GM12873 (cell line): ENCODE results near the gene TUBA8.

Experiments used
- TF ChIP-seq, protein P1 (sequence below): IDR thresholded peaks from 2 replicates; pipeline ENCODE4 v1.5.1; 2012; ENCODE audit warnings: low read depth, mild to moderate bottlenecking, moderate library complexity, low read length, control low read depth; ENCODE audit not compliant: insufficient read depth; ENCODE audit errors: missing control alignments

Gene TUBA8

DNA sequence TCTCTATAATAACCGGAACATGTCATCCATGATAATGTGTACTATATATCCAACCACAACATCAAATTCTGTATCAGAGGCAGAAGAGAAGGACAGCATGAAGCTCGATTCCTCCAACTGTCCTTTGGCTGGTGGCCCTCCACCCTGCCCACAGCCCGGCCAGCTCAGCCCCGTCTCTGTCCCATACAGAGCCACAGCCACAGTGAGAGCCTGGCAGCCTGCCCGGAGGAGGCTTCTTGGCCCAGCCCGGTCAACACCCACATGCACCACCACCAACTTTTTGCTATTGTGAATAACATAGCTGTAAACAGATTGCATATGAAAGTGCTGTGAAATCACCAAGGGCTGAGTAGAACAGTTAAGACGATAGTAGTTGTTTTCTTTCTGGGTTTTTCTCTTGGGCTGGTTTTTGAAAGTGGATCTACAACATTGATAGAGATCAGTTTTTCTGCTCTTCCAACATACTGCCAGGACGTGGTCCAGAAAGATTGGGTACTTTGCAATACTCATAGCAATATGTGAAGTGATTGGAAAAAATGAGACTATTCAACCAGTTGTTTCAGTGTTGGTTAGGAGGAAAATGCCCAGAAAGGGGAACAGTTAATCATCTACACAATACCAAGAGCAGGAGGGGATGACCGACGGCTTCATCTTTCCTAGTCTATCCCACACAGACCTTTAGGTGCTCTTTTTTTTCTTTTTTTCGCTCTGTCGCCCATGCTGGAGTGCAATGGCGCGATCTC is 6.9 kb upstream of the TUBA8 start:
- TF ChIP-seq, protein P1, sequence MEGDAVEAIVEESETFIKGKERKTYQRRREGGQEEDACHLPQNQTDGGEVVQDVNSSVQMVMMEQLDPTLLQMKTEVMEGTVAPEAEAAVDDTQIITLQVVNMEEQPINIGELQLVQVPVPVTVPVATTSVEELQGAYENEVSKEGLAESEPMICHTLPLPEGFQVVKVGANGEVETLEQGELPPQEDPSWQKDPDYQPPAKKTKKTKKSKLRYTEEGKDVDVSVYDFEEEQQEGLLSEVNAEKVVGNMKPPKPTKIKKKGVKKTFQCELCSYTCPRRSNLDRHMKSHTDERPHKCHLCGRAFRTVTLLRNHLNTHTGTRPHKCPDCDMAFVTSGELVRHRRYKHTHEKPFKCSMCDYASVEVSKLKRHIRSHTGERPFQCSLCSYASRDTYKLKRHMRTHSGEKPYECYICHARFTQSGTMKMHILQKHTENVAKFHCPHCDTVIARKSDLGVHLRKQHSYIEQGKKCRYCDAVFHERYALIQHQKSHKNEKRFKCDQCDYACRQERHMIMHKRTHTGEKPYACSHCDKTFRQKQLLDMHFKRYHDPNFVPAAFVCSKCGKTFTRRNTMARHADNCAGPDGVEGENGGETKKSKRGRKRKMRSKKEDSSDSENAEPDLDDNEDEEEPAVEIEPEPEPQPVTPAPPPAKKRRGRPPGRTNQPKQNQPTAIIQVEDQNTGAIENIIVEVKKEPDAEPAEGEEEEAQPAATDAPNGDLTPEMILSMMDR, result no peak

DNA sequence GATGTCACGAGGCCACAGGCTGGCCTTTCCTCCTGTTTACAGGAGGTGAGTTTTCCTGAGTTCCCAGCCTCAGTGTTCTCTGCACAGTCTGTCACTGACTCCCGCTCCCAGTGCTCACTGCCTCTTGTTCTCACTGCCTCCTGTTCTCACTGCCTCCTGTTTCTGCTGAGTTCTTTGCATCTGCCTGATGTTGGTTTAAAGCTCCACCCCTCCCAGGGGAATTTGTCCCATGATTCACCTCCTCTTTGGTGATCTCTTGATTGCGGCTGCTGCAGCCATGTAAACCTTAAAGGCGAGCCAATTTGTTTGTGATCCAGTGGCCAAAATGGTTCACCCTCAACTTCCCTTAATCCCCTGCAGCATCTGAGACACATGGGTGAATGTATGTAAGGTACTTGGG is 6.0 kb upstream of the TUBA8 start:
- TF ChIP-seq, protein P1, result no peak

DNA sequence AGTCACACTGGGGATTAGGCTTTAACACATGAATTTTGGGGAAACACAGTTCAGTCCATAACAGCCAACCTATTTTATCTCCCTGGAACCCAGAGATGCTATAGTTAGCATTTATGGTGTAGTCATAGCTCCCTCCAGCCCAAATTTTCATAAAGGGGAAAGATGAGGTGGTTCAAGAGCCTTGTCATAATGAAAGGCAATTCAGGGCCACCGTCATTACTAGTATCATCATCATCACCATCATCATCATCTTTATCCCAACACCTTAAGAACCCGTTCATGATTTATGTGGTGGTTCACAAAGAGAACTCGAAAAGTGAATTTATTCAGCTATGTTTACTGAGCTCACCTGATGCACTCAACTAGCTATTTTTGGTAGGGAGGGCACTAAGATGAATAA is 2.4 kb upstream of the TUBA8 start:
- TF ChIP-seq, protein P1, result no peak

DNA sequence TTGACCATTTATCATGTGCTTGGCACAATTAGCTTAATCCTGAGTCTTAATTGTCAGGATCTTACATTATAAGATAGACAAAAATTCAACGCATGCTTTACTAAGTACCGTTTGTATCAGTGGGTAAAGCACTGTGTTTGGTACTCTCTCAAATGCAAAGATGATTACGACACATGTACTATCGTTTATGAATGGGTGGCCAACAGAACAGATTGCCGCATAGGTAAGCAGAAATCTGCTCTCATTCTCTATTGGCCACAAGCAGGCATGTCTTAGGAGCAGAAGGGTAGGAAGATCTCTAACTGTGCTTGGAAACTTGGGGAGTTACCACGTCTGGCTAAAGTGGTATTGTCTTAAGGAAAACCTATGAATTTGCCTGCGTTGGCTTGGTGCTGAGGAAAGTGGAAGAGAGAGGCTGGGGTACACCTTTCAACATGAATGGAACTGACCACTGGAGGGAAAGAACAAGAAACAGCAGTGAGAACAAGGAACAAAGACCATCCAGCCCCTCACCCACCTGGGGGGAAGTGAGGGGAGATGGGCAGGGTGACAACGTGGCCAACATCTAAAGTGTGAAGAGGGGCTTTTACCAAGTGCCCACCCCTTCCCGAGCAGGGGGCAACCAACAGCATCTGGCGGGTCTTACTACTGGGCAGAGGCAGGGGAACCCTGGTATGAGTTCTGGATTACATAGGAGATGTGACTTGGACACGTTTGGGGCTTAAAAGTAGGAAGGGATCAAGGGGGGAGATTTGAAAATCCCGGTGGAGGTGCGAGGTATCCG is 1.0 kb upstream of the TUBA8 start:
- TF ChIP-seq, protein P1, result no peak

DNA sequence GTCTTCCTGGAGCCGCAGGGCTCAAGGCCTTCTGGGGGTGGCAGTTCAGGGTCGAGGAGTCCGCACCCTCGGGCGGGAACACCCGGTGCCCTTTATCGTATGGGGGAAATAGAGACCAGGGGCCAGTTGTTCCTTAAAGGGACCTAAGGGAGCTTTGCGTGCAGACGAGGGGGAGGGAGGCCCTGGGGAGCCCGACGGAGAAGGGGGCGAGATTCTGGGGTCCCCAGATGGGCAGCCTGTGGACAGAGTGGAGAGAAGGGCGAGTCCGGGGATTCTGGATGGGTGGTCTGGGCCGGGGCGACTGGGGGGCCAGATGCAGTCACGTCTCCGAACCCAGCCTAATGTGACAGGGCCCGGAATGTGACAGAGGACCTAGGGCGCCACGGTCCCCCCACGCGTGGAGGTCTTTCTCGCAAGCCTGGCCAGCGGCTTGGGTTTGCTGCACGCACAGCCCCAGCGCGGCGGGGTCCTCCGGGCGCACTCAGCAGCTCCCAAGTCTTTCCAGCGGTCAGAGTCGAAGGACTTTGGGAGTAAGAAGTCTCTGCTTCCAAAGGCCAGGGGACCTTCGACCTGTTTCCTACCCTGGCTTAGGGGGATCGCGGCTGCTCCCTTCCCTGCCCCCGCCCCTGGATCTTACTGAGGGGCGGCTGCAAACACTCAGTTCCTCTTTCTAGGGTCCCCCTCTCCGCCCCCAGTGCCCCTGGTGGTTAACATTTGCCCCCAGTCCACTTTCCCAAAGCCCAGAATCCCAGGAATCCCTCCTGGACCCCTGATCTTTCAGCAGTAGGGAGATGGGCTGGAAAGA is 547 bp downstream of the TUBA8 start:
- TF ChIP-seq, protein P1, result no peak

DNA sequence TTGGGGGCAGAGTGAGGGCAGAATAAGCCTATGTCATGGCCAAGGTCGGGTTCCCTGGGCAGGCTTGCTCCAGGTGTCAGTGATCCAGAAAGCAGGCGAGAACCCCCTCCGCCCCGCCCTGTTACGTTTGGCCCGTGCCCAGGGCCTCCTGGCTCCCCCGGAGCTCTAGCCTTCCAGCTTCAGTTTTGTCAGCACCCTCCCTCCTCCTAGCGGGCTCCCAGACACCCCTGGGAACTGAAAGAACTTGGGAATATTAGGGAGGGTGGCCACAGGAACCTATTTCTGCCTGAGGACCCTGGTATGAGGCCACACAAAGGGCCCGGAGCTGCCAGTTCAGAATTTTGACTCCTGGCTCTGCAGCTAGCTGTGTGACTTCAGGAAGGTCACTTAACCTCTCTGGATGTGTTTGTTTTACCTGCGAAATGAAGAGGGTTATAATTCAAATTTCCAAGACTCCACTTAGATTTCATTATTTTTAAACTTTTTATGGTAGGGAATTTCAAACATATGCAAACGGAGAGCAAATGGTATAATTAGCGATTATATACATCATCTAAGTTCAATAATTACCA is 1.2 kb downstream of the TUBA8 start:
- TF ChIP-seq, protein P1, result no peak
